HG03066 (cell line): ENCODE measurements around the gene OSBPL2.

ENCODE experiments used
- ATAC-seq: cut with Tn5 transposase; IDR thresholded peaks from one replicate; pipeline ENCODE4 v1.9.1; 2021; ENCODE audit warnings: low read depth; ENCODE audit not compliant: unreplicated experiment

OSBPL2 gene

GRCh38 chr20:62219992-62220665 is 18.2 kb upstream of the OSBPL2 start, which contains the start of gene HRH3:
HRH3 (minus strand) TSS chr20:62220278; CDS start chr20:62219970, 308 bp downstream.
- ATAC-seq: no peak

GRCh38 chr20:62220666-62221568 is 17.4 kb upstream of the OSBPL2 start:
- no peak for ATAC-seq

GRCh38 chr20:62222266-62222850 is 16.0 kb upstream of the OSBPL2 start:
- ATAC-seq: no peak

GRCh38 chr20:62222972-62223371 is 15.3 kb upstream of the OSBPL2 start:
- ATAC-seq: no peak

DNA sequence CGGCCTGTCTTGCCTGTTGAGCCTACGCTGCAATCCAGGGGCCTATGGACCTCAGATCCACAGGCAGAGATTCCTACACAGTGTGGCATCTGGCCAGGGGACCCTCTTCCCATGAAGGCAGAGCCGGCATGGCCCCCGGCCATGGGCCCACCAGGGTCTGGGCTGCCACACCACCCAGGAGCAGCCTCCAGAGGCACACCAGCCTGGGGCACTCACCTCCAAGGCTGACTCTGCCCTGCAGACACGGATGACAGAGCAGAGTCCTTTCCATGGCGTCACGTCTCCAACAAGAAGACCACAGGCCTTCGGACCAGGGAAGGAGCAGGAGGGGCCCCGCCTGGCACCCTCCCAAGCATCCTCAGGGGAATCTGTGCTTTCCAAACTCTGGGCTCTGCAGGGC is 14.8 kb upstream of the OSBPL2 start:
- ATAC-seq: no peak

DNA sequence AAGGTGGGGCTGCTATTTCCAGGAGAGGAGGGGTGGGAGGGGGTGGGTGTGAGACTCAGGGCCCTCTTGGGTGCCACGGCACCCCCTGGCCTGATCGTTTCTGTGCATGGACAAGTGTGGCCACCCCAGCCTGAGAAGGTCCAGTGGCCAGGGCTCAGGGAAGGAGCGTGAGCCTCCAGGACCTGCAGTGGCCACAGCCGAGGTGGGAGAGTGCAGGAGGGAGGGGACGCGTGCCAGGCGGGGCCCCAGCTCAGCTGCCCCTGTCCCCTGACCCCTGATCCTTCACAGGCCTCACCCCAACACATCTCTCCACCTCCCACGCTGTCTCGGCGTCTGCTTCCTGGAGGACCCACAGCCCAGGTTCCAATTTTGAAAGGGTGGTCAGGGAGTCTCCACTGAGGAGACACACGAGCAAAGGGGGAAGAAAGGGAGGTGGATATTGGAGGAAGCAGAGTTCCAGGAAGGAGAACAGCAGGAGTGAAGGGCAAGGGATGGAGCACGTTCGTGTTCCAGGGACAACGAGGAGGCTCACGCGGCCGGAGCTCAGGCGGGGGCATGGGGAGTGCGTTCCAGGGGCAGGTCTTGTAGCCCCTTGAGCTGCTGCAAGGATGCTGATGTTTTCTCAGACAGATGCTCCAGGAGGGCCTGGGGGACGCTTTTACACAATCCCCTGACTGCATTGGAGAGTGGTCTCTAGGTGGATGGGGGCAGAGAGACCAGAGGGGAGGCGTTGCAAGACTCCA is 14.0 kb upstream of the OSBPL2 start:
- ATAC-seq: no peak

DNA sequence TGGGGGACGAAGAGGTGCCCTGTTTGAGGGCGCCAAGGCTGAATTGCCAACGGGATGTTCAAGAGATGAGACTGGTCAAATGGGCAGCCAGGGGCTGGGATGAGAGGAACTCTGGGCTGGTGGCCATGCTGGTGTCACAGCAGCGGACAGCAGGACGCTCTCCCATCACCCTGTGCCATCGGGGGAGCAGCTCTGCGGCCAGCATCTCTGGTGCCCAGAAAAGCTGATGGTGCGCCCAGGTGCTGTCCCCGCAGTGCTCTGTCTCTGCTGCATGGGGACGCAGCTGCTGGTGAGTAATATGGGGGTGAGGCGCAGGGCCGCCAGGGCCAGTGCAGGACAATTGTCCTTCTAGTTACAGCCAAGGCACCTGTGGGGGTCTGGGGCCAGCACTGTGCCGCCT is 13.3 kb upstream of the OSBPL2 start:
- no peak for ATAC-seq

DNA sequence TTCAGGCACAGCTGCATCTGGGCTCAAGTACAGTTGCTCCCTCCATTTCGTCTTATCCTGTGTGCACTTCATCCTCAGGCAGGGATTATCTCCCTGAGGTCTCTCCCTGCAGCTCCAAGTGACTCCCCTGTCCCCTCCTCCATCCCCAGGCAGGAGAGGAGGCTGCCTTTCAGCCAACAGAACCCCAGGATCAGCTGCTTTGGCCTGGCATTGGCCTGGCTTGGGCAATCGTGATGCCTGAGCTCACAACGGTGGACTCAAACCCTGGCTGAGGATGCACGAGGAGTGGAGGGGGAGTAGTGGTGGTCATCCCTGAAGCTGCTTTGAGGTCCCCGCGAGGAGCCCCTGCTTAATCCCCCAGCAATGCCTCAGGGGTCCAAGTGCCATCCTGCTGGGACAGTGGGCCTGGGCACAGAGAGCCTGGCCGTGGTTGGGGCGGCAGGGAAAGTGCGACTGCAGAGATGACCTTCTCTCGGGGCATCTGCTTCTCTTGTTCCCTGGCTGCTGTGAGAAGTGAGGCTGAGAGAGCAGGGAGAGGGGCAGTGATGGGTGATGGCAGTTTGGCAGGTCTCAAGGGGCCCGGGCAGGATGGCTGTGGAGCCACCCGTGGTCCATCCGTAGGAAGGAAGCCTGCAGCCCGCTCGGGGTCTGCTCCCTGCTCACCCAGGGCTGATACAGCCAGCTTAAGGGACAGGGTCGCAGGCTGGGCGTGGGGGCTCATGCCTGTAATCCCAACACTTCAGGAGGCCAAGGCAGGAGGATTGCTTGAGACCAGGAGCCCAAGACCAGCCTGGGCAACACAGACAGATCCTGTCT is 12.3 kb upstream of the OSBPL2 start:
- no peak for ATAC-seq

DNA sequence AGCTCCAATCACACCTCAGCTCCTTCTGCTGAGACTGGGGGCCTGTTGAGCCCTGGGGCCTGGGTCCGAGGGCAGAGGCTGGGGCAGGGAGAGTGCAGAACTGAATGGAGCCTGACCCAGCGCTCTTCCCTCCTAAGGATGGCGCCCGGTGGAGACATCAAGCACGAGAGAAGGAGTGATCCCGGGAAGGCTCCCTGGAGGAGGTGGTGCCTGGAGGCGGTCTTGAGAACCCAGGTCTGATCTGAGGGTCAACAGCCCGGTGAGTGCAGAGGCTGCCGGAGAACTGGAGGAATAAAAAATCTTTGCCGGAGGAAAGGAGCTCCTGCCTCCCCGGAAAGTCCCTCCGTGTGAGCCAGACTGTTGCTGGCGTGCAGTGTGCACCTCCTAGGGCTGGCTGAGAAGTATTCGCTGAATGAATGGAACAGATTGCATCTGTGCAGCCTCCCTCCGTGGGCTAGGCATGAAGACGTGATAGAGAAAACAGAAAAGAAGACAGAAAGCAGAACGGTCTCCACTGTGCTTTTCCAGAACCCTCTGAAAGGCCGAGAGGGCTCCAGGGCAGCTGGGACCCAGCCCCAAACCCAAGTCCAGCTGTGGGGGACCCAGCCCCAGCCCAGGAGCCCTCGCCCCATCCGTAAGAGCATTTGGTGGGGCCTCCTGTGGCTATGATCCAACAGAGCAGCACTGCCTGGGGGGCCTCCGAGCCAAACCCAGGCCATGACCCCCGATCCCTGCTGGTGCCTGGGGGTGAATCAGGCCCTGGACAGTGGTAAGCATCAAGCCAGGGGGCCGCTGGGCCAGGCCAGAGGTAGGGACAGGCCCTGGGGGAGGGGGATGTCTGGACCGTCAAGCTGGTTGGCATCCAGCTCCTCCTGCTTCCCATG is 11.4 kb upstream of the OSBPL2 start:
- no peak for ATAC-seq

- ATAC-seq: no peak
These were observed 10.7 kb upstream of the OSBPL2 start for GRCh38 chr20:62227591-62227976.

DNA sequence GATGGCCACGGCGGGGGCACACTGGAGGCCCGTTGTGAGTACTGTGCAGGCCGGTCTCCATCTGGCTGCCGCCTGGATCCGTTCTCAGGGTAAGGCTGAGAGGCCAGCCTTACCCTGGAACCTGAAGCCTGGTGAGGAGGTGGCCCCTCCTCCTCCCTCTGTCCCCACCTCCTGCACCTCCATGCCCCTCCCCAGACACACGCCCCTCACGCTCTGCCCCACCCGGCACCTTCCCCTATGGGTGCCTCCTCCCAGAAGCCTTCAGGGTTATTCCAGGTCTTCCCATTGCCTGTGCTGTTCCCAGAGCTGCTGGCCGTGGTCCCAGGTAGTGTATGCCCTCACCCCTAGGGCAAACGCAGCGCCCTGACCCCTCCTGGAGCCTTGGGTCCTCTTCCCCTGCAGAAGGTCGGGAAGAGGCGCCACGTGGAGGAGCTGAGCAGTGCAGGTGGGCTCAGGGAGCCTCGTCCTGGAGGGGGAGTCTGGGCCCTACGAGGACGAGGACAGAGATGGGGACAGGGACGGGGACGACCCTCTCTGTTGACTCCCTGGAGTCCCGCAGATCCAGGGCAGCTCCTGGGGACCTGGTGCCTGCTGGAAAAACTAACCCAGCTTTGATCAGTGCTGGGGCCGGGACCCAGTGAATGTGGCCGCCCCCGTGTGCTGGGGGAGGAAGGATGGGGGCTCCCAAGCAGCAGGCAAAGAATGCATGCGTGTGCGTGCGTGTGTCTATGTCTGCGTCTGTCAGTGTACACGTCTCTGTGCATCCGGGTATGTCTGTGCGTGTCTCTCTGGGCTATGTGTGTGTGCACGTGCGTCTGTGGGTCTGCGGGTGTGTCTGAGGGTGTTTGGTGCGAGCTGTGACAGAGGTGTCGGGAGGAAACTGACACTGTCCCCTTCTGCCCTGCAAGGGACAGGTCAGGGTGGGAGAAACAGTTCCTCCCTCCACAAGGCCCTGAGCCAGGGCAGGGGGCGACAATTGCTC is 10.1 kb upstream of the OSBPL2 start:
- no peak for ATAC-seq

- no peak for ATAC-seq
These were observed 9.3 kb upstream of the OSBPL2 start for GRCh38 chr20:62228982-62229545.

DNA sequence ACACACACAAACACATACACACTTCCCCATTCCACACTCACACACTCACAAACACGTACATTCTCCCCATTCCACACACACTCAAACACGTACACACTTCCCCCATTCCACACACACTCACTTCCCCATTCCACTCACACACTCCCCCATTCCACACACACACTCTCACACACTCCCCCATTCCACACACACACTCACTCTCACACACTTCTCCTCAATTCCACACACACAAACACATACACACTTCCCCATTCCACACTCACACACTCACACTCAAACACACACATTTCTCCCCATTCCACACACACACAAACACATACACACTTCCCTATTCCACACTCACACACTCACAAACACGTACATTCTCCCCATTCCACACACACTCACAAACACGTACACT is 8.7 kb upstream of the OSBPL2 start:
- ATAC-seq: no peak

DNA sequence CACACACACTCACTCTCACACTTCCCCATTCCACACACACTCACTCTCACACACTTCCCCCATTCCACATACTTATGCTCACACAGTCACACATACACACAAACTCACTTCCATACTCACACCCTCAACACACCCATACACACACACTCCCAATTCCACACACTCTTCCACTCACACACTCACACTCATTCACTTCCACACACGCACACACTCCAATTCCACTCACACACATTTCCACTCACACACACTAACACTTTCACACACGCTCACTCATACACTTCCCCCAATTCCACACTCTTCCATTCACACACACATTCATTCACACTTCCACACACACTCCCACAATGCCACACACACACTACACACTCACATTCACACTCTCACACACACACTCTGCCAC is 8.0 kb upstream of the OSBPL2 start:
- no peak for ATAC-seq

GRCh38 chr20:62230696-62231095 is 7.6 kb upstream of the OSBPL2 start:
- no peak for ATAC-seq

DNA sequence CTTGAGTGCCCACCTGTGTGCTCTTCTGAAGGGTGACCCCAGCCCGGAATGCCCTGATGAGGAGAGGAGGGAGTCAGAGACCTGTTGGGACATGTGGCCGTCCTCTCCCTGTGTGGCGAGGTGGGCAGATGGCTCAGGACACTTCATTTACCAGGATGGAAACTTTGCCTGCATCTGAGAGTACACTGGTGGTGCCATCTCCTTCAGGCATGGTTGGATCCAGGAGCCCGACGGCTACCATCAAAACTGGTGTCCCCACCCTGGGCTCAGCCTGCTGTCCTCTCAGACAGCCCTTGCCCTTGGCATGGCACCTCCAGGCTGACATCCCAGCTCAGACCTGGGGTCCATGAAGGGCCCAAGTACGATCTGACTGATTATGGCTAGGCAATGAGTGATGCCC is 7.0 kb upstream of the OSBPL2 start:
- no peak for ATAC-seq

DNA sequence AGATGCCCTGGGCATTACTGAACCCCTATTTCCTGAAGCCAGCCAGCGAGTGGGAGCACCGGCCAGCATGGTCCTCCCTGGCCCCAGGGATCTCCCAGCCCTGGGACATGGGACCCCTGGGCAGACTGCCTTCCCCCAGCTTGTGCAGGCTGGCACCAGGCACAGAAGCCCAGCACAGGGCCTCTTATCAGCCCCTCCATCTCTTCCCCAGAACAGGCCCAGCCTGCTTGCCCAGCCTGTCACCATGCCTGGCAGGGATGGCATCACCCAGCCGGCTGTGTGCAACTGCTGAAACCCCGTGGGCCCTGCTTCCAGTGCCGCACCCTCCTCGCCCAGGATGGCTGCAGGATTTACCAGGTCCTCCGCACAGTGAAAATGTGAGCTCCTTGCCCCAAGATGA is 6.1 kb upstream of the OSBPL2 start:
- no peak for ATAC-seq
